Activated naive CD8-positive, alpha-beta T cell treated with anti-CD3 and anti-CD28 coated beads, Interleukin-2, amount 50 U/mL, for 24 hours (primary cell): Measurements from ENCODE around the gene PIGR.
A peak's percentile ranks its signal among the peaks of the same experiment; 100 is the strongest.

Source experiments
- ATAC-seq: fragments of 150-1000 bp; cut with Tn5 transposase; one replicate; pipeline ENCODE4 v1.10.0; 2021
- DNase-seq: peaks from one replicate; pipeline ENCODE4 v3.0.0; 2021
- H3K27ac Mint-ChIP-seq: one replicate; pipeline ENCODE4 v1.8.0; 2021; ENCODE audit warnings: mild to moderate bottlenecking, mixed read lengths
- H3K27me3 Mint-ChIP-seq: one replicate; pipeline ENCODE4 v1.8.0; 2021; ENCODE audit warnings: mixed read lengths
- H3K36me3 Mint-ChIP-seq: one replicate; pipeline ENCODE4 v1.8.0; 2021; ENCODE audit warnings: low read depth, mixed read lengths
- H3K4me1 Mint-ChIP-seq: one replicate; pipeline ENCODE4 v1.8.0; 2021; ENCODE audit warnings: mixed read lengths
- H3K4me3 Mint-ChIP-seq: one replicate; pipeline ENCODE4 v1.8.0; 2021; ENCODE audit warnings: mild to moderate bottlenecking, moderate library complexity, mixed read lengths
- H3K9me3 Mint-ChIP-seq: one replicate; pipeline ENCODE4 v1.8.0; 2021; ENCODE audit warnings: mixed read lengths

The PIGR gene, protein sequence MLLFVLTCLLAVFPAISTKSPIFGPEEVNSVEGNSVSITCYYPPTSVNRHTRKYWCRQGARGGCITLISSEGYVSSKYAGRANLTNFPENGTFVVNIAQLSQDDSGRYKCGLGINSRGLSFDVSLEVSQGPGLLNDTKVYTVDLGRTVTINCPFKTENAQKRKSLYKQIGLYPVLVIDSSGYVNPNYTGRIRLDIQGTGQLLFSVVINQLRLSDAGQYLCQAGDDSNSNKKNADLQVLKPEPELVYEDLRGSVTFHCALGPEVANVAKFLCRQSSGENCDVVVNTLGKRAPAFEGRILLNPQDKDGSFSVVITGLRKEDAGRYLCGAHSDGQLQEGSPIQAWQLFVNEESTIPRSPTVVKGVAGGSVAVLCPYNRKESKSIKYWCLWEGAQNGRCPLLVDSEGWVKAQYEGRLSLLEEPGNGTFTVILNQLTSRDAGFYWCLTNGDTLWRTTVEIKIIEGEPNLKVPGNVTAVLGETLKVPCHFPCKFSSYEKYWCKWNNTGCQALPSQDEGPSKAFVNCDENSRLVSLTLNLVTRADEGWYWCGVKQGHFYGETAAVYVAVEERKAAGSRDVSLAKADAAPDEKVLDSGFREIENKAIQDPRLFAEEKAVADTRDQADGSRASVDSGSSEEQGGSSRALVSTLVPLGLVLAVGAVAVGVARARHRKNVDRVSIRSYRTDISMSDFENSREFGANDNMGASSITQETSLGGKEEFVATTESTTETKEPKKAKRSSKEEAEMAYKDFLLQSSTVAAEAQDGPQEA

DNA sequence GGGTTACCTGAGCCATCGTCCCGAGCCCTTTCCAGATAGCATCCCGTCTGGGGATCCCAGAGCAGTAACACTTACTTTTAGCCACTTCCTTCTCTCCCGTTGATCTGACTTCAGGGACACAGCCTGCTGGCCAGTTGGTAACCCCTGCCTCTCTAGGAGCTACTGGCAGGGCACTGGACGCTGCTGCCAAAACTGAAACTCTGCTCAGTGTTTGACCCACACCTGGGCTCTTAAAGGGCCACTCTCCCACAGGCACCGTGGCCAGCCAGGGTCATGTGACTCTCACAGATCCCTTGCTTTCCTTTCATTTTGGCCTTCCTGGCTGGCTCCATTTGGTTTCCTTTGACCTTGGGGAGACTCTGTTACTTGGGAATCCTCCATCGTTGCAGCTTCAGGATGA is at the start of gene PIGR:
Gene PIGR (minus strand): TSS at position 206 of the 400 bp plus-strand sequence. CDS start 5,935 bp downstream, outside the sequence.
- peaks cover 2% of the 10 kb centered on the region for H3K4me1 Mint-ChIP-seq
- ATAC-seq: no peak
- H3K27ac Mint-ChIP-seq: no peak within 1 kb of the TSS
- H3K27me3 Mint-ChIP-seq: peaks cover 2% of the 10 kb centered on the region
- no peak for DNase-seq
- no peaks in the 10 kb centered on the region for H3K36me3 Mint-ChIP-seq
- H3K4me3 Mint-ChIP-seq: no peak within 1 kb of the TSS
- no peaks in the 10 kb centered on the region for H3K9me3 Mint-ChIP-seq

DNA sequence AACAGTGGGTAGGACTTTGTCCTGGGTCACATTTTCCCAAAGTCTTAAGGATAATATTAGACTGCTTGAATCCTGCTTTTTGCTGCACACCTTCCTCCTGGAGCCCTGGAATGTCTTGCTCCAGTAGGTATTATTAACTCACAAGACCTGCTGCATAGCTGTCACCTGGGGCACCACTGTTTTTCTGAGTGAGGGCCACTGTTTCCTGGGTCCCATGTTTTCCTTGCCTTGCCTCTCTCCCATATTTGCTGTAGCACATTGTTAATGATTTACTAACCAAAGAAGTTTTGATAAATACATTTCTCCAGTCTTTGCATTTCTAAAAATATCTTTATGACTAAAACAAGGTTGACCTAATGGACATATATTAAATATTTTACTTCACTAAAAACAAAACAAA is 46.5 kb upstream of the PIGR start:
- no peak for DNase-seq
- Mint-ChIP-seq H3K4me3 (no peak overlapping the region), H3K9me3 (no peaks in the 10 kb centered on the region), H3K36me3 (no peaks in the 10 kb centered on the region), H3K27me3 (peaks cover 5% of the 10 kb centered on the region), H3K4me1 (no peaks in the 10 kb centered on the region), H3K27ac (no peak overlapping the region)
- ATAC-seq: no peak

DNA sequence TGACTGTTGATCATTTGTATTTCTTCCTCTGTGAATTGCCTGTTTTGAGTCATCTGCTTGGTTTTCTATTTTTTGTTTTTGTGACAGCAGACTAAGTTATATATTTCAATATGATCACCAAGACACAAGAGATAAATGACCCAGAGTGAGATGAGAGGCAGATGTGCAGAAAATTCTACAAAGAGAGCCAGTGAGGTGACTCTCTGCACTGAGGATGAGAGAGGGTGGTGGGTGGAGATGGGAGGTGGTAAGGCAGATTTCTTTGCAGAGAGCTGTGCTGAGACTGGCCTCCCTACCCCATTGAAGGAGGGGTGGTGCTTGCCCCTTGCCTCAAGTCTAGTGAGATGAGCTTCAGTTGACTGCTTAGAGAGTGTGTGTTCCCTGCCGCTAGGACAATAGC is 41.6 kb upstream of the PIGR start:
- Mint-ChIP-seq H3K4me1 (no peaks in the 10 kb centered on the region), H3K4me3 (no peak overlapping the region), H3K9me3 (no peaks in the 10 kb centered on the region), H3K27ac (no peak overlapping the region), H3K36me3 (no peaks in the 10 kb centered on the region), H3K27me3 (peaks cover 3% of the 10 kb centered on the region)
- DNase-seq: no peak
- ATAC-seq: no peak

DNA sequence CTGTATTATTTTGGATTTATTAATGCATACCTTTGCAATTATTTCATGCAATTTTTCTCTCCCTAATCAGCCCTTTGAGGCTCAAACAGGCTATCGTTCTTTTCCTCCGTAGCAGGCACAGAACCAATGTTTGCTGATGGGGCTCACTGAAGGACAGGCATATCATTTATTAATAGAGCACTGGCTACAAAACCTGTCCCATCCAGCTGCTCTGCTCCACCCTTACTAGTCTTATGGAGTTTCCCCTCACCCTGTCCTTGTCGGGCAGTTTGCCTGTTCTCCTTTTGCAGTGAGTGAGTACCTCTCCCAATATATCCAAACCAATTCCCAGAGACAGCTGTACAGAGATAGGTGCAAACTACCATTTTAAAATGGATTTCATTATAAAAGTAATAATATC is 40.6 kb upstream of the PIGR start:
- Mint-ChIP-seq H3K9me3 (no peaks in the 10 kb centered on the region), H3K27ac (no peak overlapping the region), H3K4me1 (no peaks in the 10 kb centered on the region), H3K27me3 (peaks cover under 1% of the 10 kb centered on the region), H3K4me3 (no peak overlapping the region), H3K36me3 (no peaks in the 10 kb centered on the region)
- no peak for DNase-seq
- ATAC-seq: no peak

DNA sequence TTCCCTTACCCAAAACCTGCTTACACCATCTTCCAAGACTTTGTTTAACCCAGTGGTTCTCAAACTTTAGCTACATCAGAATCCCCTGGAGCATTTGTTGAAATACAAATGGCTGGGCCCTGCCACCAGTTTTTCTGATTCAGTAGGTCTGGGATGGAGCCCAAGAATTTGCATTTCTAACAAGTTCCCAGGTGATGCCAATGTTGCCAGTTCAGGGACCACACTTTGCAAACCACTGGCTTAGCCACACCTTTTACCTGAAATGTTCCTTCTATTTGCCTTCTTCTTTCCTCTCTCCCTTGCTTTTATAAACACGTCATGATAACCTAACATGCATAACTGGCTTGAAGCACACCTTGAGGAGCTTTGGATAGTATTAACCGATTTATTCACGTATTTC is 40.1 kb upstream of the PIGR start:
- DNase-seq (no peak), ATAC-seq (no peak)

DNA sequence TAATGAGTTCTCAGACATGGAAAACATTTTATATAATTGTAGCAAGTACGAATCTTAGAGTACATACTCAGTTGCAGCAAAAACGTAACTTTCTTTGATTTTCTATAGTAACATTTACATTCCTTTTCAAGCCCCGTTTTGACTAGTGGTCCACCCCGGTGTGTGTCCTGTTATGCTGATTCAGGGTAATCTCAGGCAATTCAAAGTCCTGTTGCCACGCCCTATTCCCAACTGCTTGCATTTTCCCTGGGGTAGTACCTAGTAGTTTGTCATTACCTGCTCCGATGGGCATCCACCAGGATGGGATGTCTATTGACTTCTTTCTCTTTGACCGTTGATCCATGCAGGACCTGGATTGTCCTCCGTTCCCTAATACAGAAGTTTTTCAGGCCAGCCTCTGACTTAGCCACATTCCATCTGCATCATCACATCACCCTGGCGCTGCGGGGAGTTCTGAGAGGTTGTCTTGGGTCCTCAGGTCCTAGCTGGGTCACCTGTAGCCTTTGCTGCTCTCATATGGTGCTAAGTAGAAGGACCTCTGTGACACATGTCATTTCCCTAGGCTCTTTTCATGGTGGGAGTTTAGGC is 39.0 kb upstream of the PIGR start:
- ATAC-seq (no peak), DNase-seq (no peak)
- no peaks in the 10 kb centered on the region for H3K9me3 Mint-ChIP-seq
- no peaks in the 10 kb centered on the region for H3K27me3 Mint-ChIP-seq
- no peak overlapping the region for H3K4me3 Mint-ChIP-seq
- H3K4me1 Mint-ChIP-seq: no peaks in the 10 kb centered on the region
- no peak overlapping the region for H3K27ac Mint-ChIP-seq
- no peaks in the 10 kb centered on the region for H3K36me3 Mint-ChIP-seq

More for the DNA sequence above, 40.1 kb upstream of the PIGR start:
- H3K36me3 Mint-ChIP-seq: no peaks in the 10 kb centered on the region
- no peak overlapping the region for H3K4me3 Mint-ChIP-seq
- H3K4me1 Mint-ChIP-seq: no peaks in the 10 kb centered on the region
- H3K27ac Mint-ChIP-seq: no peak overlapping the region
- H3K9me3 Mint-ChIP-seq: no peaks in the 10 kb centered on the region
- H3K27me3 Mint-ChIP-seq: no peaks in the 10 kb centered on the region

DNA sequence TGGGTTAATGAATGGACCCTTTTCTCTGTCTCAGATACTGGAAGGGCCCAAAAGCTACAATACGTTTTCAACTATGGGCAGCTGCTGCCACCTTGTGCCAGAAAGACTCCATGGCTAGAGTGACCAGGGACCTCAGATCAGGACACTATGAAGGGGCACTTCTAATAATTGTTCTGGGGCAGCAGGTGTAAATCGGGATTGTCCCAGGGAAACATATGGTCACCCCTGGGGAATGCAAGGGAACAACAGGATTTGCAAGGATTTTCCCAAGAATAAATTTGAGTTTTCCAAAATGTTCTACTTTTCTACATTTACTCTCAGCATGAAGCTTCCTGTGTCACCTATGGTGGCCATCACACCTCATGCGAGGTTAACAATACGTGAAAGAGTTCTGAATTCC is 36.0 kb upstream of the PIGR start:
- no peaks in the 10 kb centered on the region for H3K36me3 Mint-ChIP-seq
- ATAC-seq (peak; percentile 59), DNase-seq (peak; percentile 62)
- no peak overlapping the region for H3K27ac Mint-ChIP-seq
- peaks cover 3% of the 10 kb centered on the region for H3K4me1 Mint-ChIP-seq
- H3K9me3 Mint-ChIP-seq: no peaks in the 10 kb centered on the region
- no peaks in the 10 kb centered on the region for H3K27me3 Mint-ChIP-seq
- no peak overlapping the region for H3K4me3 Mint-ChIP-seq

DNA sequence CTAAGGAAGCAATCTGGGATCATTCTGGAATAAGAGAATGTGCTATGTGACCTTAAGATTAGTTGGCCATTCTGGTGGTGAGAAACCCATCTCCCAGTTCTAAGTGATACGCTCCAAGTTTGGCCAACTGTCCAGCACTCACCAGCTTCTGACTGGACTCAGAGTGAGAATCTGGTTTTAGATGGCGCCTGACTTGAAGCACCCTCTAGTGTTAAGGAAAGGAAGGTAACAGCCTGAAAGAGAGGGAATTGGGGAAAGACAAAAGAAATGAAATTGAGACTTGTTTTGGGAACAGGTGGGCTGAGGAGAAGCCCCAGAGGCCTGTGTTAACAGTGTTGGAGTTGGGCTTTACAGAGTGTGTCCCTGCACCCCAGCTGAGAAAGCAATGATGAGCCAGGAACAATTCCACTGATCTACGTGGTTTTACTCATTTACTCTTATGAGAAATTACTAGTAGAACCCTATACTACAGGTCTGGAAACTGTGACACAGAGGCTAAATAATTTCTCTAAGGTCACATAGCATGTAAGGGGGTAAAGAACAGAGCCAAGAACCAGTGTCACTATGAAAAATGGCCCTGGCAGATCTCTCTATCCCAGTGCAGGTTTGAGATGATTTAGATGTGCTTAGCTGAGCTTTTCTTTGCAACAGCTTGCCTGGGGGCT is 33.2 kb upstream of the PIGR start:
- peaks cover 3% of the 10 kb centered on the region for H3K4me1 Mint-ChIP-seq
- ATAC-seq (peak; percentile 77), DNase-seq (no peak)
- no peaks in the 10 kb centered on the region for H3K36me3 Mint-ChIP-seq
- no peaks in the 10 kb centered on the region for H3K9me3 Mint-ChIP-seq
- H3K4me3 Mint-ChIP-seq: no peak overlapping the region
- no peaks in the 10 kb centered on the region for H3K27me3 Mint-ChIP-seq
- H3K27ac Mint-ChIP-seq: no peak overlapping the region

DNA sequence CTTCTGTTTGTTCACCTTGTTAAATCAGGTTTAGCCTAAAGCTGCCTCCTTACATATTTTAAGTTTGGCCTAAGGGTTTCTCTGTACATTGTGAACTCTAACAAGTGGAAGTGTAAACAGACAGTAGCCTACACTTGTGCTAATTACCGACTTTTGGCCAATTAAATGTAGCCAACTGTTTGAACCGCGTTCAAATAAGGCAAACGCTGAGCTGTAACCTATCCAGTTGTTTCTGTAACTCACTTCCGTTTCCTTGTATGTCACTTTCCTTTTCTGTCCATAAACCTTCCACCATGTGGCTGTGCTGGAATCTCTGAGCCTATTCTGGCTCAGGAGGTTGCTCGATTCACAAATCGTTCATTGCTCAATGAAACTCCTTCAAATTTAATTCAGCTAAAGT is 32.0 kb upstream of the PIGR start:
- Mint-ChIP-seq H3K4me3 (no peak overlapping the region), H3K4me1 (peaks cover 3% of the 10 kb centered on the region), H3K27ac (no peak overlapping the region), H3K27me3 (no peaks in the 10 kb centered on the region), H3K9me3 (no peaks in the 10 kb centered on the region), H3K36me3 (no peaks in the 10 kb centered on the region)
- no peak for DNase-seq
- no peak for ATAC-seq

DNA sequence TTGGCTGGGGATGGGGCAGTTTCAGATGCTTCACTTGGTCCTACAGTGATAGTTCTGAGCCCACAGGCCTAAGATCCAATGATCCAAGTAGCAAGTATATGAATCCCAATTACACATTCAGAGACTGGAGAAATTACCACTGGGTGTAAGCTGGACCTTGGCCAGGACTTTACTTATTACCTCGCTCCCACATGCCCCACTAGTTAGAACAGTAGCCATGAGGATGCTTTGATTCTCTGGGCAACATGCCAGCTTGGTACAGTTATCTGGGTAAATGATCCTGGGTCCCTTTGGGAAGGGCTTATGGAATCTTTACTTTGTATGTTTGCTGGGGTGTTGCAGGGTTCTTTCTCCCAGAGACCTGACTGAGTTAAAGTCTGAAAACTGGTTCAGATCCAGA is 29.0 kb upstream of the PIGR start:
- H3K9me3 Mint-ChIP-seq: no peaks in the 10 kb centered on the region
- H3K27ac Mint-ChIP-seq: no peak overlapping the region
- no peaks in the 10 kb centered on the region for H3K27me3 Mint-ChIP-seq
- DNase-seq: no peak
- H3K36me3 Mint-ChIP-seq: no peaks in the 10 kb centered on the region
- no peak for ATAC-seq
- peaks cover 3% of the 10 kb centered on the region for H3K4me1 Mint-ChIP-seq
- no peak overlapping the region for H3K4me3 Mint-ChIP-seq

DNA sequence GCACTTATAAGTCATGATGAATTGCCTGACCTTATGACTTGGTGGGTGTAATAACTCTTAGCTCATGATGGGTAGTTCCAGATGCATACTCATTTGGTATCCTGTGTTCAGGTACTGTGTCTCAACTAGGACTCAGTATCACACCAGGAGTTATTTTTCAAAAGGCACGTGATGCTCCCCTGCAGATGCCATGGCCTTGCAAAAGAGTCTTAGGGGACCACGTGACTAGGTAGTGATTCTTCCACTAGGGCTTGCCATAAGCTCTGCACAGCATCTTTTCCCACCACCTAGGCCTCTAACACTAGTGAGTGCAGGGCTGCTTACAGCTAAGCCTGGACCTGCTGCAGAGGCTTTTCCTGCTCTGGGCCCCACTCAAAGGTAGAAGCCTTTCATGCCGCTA is 27.9 kb upstream of the PIGR start:
- Mint-ChIP-seq H3K36me3 (no peaks in the 10 kb centered on the region), H3K9me3 (no peaks in the 10 kb centered on the region), H3K4me3 (no peak overlapping the region), H3K27me3 (no peaks in the 10 kb centered on the region), H3K27ac (no peak overlapping the region), H3K4me1 (no peaks in the 10 kb centered on the region)
- DNase-seq (no peak), ATAC-seq (no peak)

DNA sequence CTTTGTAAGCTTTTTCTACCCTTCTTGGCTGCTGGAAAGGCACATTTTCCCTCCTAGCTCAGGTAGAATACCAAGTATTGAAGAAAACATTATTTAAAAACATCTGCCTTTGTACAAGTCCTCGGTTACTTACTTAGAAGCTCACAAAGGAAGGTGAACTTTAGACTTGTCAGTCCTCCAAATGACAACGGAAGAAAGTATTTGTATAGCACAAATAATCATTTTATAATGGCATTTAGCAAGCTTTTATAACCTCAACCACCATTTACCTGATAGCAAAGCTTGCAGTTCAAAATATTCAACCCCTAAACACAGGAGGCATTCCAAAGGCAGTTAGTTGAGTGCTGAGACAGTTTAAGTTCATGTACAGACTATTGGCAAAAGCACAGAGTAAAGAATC is 26.5 kb upstream of the PIGR start:
- no peak for ATAC-seq
- Mint-ChIP-seq H3K36me3 (no peaks in the 10 kb centered on the region), H3K4me1 (peaks cover 7% of the 10 kb centered on the region), H3K27me3 (no peaks in the 10 kb centered on the region), H3K9me3 (no peaks in the 10 kb centered on the region), H3K4me3 (no peak overlapping the region), H3K27ac (no peak overlapping the region)
- DNase-seq: no peak

DNA sequence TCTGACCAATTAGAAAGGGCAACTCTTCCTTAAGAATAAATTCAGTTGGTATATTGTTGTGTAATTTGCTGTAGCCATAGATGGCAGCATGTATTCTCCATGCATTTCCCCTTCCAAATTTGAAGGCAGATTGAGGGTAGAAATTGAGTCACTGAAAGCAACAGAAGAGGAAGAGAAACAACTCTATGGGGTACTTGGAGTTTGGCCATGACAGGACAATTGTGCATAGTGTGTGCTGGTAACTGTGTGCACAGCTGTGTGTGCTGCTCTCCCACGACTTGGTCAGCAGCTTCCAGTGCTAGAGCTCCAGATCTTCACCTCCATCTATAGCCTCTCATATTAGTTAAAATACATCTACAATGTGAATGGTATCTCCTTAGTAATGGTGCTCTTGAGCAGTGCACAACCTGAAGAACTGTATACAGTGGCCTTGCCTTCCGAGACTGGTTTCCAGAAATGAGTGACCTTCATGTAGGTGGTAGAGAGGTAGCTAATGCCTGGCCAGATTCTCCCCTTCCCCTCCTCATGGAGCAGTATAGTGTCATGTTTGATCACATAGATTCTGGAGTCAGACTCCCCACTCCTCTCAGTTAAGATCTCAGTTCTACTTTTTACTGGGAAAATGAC is 24.9 kb upstream of the PIGR start:
- H3K27me3 Mint-ChIP-seq: no peaks in the 10 kb centered on the region
- H3K4me3 Mint-ChIP-seq: no peak overlapping the region
- no peak overlapping the region for H3K27ac Mint-ChIP-seq
- DNase-seq (no peak), ATAC-seq (no peak)
- no peaks in the 10 kb centered on the region for H3K36me3 Mint-ChIP-seq
- H3K4me1 Mint-ChIP-seq: peaks cover 19% of the 10 kb centered on the region
- H3K9me3 Mint-ChIP-seq: no peaks in the 10 kb centered on the region

DNA sequence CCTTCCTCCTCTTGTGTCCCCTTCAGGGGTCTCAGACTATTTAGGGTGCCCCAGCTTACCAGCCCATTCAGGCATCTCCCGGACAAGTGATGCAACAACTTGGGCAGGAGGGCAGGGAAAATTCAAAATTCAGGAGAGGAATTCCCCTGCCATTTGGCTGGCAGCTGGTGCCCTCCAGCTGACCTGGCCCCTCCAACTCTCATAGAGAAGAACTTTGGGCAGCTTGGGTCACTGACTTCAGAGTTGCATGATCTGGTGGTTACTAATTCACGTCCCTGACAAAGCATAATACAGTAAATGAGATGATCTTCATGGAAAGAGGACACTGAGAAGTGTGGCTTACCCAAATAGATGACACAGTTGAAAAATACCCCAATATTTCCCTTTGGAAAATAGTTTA is 24.2 kb upstream of the PIGR start, which contains the start of gene FCAMR:
Gene FCAMR (minus strand): TSS at position 15 of the 400 bp plus-strand sequence. CDS start 335 bp downstream, outside the sequence.
- H3K9me3 Mint-ChIP-seq: no peaks in the 10 kb centered on the region
- DNase-seq: no peak
- no peaks in the 10 kb centered on the region for H3K36me3 Mint-ChIP-seq
- no peak for ATAC-seq
- H3K27me3 Mint-ChIP-seq: no peaks in the 10 kb centered on the region
- H3K4me3 Mint-ChIP-seq: no peak within 1 kb of the TSS
- H3K4me1 Mint-ChIP-seq: peaks cover 19% of the 10 kb centered on the region
- no peak within 1 kb of the TSS for H3K27ac Mint-ChIP-seq
